Mucosa of descending colon (tissue), 3 donors: Measurements from ENCODE around the gene PACS2. TPM values are rescaled to one million over a fixed set of nuclear protein-coding genes. Genes with fewer than 3 reads are reported as not detected.

Source experiments
- ATAC-seq: fragments of 200-7000 bp; cut with Tn5 transposase; one replicate; pipeline ENCODE4 v1.9.1; 2020; ENCODE audit warnings: mild to moderate bottlenecking, moderate library complexity
- DNase-seq, 3 donors: peaks; one replicate each; pipeline ENCODE4 v3.0.0-alpha.2; 2020
- H3K36me3 ChIP-seq: fragments of 200-600 bp; one replicate; pipeline ENCODE4 v1.8.0; 2021; ENCODE audit warnings: low read depth, mild to moderate bottlenecking
- H3K4me1 ChIP-seq: fragments of 200-600 bp; one replicate; pipeline ENCODE4 v1.8.0; 2021; ENCODE audit warnings: low read depth, mild to moderate bottlenecking
- H3K4me3 ChIP-seq: fragments of 200-600 bp; one replicate; pipeline ENCODE4 v1.8.0; 2021; ENCODE audit warnings: mild to moderate bottlenecking
- H3K9me3 ChIP-seq: fragments of 200-600 bp; one replicate; pipeline ENCODE4 v1.8.0; 2021; ENCODE audit warnings: mild to moderate bottlenecking
- intact Hi-C, 2 donors: fragments of 100-400 bp; cut with DNase I in 1 of 2; cut with micrococcal nuclease in 1 of 2; formaldehyde crosslinking; loops; one replicate each; pipeline versions ENCODE4 v1.11.0 to v1.11.1; 2022; cut with DNase I, micrococcal nuclease
- total RNA-seq, 3 donors: library from RNA; stranded (reverse); fragmentation: NEBNext Ultra II Directional in 2 of 3; extraction: Animal tissue kit (Norgen Biotek cat#: 25700) in 2 of 3; gene quantifications; one replicate each; pipeline versions ENCODE4 v1.2.1 to v1.2.4, GENCODE V29; 2021 to 2023
- TF ChIP-seq, protein P1 (sequence below): fragments of 200-600 bp; IDR thresholded peaks from one replicate; pipeline ENCODE4 v1.8.0; 2022; ENCODE audit warnings: antibody characterized with exemption, mild to moderate bottlenecking
- donor health status: DM: no; HTN: no; CAD: no; lungs with moderate emphysema.
- donor health status: DM: no; HTN: no; CAD: no.
- donor health status: DM: no; HTN: yes; CAD: no.

Gene PACS2
- total RNA-seq, 3 donors from 2014 or later = 71.7 to 84.3 (median 78.9) TPM

DNA sequence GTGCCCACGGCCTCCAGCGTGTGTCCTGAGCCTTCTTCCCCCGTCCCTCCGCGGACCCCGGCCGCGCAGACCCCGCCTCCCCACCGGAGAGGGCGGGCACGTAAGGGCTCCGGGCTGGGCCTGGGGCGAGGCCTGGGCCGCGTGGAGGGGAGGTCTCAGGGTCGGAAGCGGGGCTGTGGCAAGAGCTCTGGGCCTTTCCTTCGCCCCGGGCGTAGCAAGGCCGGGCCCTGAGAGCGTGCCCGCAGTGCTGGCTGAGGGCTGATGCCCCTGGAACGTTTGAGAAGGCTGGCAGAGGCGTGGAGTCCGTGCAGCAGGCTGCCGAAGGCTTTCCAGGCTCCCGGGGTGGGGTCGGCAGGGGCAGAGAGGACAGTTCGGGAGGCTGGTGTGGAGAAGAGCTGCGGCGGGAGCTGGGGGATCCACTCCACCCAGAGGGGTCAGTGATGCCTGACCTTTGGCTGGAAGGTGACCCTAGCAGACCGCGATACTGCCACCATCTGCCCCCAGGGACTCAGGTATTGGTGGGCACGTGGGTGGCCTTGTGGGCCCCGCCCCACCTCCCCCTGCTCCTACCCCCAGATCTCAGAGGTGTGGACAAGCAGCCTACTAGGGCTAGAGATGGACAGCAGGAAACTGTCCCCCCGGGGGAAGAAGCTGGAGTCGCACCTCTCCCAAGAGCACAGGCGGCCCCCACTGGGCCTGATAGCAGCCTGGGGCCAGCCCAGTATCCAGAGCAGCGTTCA is 84.3 kb downstream of the PACS2 start:
- peaks cover 10% of the 10 kb centered on the region for H3K4me1 ChIP-seq
- ATAC-seq (peak; percentile 58), DNase-seq (peak in 1 of 3 donors; percentile 33)
- TF ChIP-seq, protein P1, sequence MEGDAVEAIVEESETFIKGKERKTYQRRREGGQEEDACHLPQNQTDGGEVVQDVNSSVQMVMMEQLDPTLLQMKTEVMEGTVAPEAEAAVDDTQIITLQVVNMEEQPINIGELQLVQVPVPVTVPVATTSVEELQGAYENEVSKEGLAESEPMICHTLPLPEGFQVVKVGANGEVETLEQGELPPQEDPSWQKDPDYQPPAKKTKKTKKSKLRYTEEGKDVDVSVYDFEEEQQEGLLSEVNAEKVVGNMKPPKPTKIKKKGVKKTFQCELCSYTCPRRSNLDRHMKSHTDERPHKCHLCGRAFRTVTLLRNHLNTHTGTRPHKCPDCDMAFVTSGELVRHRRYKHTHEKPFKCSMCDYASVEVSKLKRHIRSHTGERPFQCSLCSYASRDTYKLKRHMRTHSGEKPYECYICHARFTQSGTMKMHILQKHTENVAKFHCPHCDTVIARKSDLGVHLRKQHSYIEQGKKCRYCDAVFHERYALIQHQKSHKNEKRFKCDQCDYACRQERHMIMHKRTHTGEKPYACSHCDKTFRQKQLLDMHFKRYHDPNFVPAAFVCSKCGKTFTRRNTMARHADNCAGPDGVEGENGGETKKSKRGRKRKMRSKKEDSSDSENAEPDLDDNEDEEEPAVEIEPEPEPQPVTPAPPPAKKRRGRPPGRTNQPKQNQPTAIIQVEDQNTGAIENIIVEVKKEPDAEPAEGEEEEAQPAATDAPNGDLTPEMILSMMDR = no peak
- peak overlapping the region; percentile 63 for H3K4me3 ChIP-seq
- H3K9me3 ChIP-seq = no peaks in the 10 kb centered on the region
- H3K36me3 ChIP-seq = no peaks in the 10 kb centered on the region
- intact Hi-C loops = no loop called here

DNA sequence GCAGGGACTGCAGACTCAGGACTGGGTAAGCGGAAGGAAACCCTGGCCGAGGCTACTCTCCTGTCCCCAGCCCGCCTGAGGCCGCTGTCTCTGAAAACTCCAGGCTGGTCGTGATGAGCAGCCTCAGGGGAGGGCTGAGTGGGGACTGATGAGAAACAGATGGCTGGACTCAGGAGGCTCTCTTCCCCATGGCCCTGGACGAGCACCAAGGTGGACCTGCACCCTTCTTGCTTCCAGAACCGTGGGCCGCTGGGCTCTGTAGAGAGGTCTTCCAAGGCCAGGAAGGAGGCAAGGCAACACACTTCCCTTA is 84.9 kb downstream of the PACS2 start:
- intact Hi-C loops = no loop called here
- Histone ChIP-seq H3K4me3 (no peak overlapping the region), H3K4me1 (peaks cover 10% of the 10 kb centered on the region), H3K9me3 (no peaks in the 10 kb centered on the region), H3K36me3 (no peaks in the 10 kb centered on the region)
- DNase-seq (peak in 1 of 3 donors; percentile 51), ATAC-seq (no peak)
- TF ChIP-seq, protein P1 = no peak

DNA sequence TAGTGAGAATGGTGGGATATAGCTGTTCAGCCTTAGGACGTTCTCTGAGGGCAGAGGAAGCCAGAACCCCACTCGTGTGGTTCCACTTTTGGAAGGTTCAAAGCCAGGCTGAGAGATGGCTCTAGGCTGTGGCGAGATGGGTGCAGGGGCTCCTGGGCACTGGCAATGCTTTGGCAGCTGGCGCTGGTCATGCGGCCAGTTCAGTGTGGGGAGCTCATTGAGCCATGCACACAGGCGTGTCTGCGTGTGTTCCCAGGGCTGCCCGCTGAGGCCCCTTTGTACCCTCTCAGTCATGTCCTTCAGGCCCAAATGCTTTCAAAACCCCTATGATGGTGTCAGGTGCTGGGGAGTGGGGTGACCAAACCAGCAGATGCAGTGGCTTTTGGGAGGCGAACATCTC is 85.5 kb downstream of the PACS2 start:
- Histone ChIP-seq H3K4me3 (no peak overlapping the region), H3K4me1 (peaks cover 10% of the 10 kb centered on the region), H3K9me3 (no peaks in the 10 kb centered on the region), H3K36me3 (no peaks in the 10 kb centered on the region)
- no peak for ATAC-seq
- DNase-seq = peak in 2 of 3 donors; percentile 15 to 38
- intact Hi-C loops = no loop called here
- TF ChIP-seq, protein P1 = no peak

DNA sequence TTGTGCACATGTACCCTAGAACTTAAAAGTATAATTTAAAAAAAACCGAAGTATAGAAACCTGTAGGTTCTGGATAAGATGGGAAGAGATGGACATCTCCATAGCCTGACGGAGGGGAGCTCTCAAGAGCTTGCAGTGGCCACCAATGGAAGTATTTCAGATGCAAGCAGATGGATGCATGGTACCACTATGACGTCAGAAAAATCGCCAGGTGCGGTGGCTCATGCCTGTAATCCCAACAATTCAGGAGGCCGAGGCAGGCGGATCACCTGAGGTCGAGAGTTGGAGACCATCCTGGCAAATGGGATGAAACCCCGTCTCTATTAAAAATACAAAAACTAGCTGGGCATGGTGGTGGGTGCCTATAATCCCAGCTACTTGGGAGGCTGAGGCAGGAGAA is 87.2 kb downstream of the PACS2 start:
- TF ChIP-seq, protein P1 = no peak
- H3K4me3 ChIP-seq = no peak overlapping the region
- no peaks in the 10 kb centered on the region for H3K36me3 ChIP-seq
- H3K9me3 ChIP-seq = no peaks in the 10 kb centered on the region
- intact Hi-C loops = no loop called here
- peak in 1 of 3 donors; percentile 21 for DNase-seq
- H3K4me1 ChIP-seq = peaks cover 10% of the 10 kb centered on the region
- ATAC-seq = no peak

DNA sequence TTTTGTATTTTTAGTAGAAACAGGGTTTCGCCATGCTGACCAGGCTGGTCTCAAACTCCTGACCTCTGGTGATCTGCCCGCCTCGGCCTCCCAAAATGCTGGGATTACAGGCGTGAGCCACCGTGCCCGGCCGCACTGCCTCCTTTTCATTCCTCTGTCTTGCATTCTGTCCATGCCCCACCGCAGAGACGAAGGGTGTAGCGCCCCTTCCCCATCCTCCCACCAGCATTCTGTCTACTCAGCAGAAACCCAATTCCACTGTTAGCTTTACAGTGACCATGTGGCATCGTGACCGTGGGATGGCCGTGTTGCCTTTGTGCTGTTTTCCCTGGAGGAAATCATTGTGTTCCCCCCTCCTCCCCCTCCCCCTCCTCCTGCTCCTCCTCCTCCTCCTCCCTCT is 94.0 kb downstream of the PACS2 start:
- Histone ChIP-seq H3K4me3 (no peak overlapping the region), H3K9me3 (no peaks in the 10 kb centered on the region), H3K4me1 (peaks cover 10% of the 10 kb centered on the region), H3K36me3 (no peaks in the 10 kb centered on the region)
- intact Hi-C loops = no loop called here
- DNase-seq (no peak), ATAC-seq (no peak)
- TF ChIP-seq, protein P1 = no peak
